Breast epithelium (tissue), 3 donors: ENCODE measurements around the gene HOXD1.

Experiments used
- CTCF ChIP-seq, 3 donors: fragments of 450-650 bp; IDR thresholded peaks; one replicate each; pipeline ENCODE4 v1.5.1; 2016 to 2017; ENCODE audit warnings: antibody characterized with exemption in 3 of 3, mild to moderate bottlenecking in 3 of 3, moderate library complexity in 3 of 3
- POLR2A ChIP-seq: fragments of 450-650 bp; IDR thresholded peaks from one replicate; pipeline ENCODE4 v1.6.1; 2016; ENCODE audit warnings: antibody characterized with exemption, mild to moderate bottlenecking, moderate library complexity

- no peak for TF ChIP-seq CTCF (IDR thresholded peaks at IDR 0.05)
- TF ChIP-seq POLR2A: no peak
Observed at GRCh38 chr2:176175709-176176607, 12.5 kb upstream of the HOXD1 start.
